ENCODE measurements around the gene TMEM145.

Gene TMEM145

DNA sequence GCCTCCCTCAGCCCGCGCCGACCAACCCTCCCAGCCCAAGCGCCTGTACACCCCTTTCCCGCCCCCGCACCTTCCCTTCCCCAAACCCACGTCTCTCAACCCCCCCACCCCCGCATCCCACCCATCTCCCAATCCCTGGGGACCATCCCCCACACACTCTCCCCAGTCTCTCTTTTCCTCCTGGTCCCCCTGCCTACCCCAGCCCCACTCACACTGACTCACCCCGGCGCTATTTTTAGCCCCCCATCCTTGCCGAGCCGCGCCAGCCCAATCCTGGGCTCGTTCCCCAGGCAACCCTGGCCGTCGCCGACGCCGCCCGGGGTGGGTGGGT lies 32.3 kb upstream of the TMEM145 start:
- H3K4me2 ChIP-seq (ENCODE audit: low read depth, low read length, poor library complexity, severe bottlenecking), result peak overlapping the region; percentile 62
- no peaks in the 10 kb centered on the region for H3K9me3 ChIP-seq (ENCODE audit: insufficient read depth, low read length)
- peak overlapping the region; percentile 91 for H3K9ac ChIP-seq (ENCODE audit: low read length)
- H3F3A ChIP-seq (ENCODE audit: insufficient read depth), result peaks cover 29% of the 10 kb centered on the region
- peak overlapping the region; percentile 89 for H3K27ac ChIP-seq (ENCODE audit: low read depth, low read length)
- no peaks in the 10 kb centered on the region for H4K20me1 ChIP-seq (ENCODE audit: low read depth, low read length)
- H2AFZ ChIP-seq (ENCODE audit: low read depth, low read length, severe bottlenecking), result no peak overlapping the region
- peaks cover 13% of the 10 kb centered on the region; the same call in 1 of the 2 replicates for H3K79me2 ChIP-seq (ENCODE audit: insufficient read depth, low read length)
- H3K4me3 ChIP-seq (ENCODE audit: insufficient read depth, low read length, poor library complexity, severe bottlenecking), result peak overlapping the region; percentile 82
- TF ChIP-seq, protein P1, sequence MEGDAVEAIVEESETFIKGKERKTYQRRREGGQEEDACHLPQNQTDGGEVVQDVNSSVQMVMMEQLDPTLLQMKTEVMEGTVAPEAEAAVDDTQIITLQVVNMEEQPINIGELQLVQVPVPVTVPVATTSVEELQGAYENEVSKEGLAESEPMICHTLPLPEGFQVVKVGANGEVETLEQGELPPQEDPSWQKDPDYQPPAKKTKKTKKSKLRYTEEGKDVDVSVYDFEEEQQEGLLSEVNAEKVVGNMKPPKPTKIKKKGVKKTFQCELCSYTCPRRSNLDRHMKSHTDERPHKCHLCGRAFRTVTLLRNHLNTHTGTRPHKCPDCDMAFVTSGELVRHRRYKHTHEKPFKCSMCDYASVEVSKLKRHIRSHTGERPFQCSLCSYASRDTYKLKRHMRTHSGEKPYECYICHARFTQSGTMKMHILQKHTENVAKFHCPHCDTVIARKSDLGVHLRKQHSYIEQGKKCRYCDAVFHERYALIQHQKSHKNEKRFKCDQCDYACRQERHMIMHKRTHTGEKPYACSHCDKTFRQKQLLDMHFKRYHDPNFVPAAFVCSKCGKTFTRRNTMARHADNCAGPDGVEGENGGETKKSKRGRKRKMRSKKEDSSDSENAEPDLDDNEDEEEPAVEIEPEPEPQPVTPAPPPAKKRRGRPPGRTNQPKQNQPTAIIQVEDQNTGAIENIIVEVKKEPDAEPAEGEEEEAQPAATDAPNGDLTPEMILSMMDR (IDR thresholded peaks at IDR 0.05; ENCODE audit: insufficient read depth, low read length, poor library complexity, severe bottlenecking), result no peak
- TF ChIP-seq EZH2phosphoT487 (conservative IDR thresholded peaks at IDR 0.05; ENCODE audit: low read length), result no peak
- no peaks in the 10 kb centered on the region for H3K27me3 ChIP-seq (ENCODE audit: low read length)
- no peaks in the 10 kb centered on the region for H3K9me2 ChIP-seq (replicated peaks; ENCODE audit: insufficient read depth, low read length)
- no peaks in the 10 kb centered on the region for H3K36me3 ChIP-seq (ENCODE audit: low read length)

DNA sequence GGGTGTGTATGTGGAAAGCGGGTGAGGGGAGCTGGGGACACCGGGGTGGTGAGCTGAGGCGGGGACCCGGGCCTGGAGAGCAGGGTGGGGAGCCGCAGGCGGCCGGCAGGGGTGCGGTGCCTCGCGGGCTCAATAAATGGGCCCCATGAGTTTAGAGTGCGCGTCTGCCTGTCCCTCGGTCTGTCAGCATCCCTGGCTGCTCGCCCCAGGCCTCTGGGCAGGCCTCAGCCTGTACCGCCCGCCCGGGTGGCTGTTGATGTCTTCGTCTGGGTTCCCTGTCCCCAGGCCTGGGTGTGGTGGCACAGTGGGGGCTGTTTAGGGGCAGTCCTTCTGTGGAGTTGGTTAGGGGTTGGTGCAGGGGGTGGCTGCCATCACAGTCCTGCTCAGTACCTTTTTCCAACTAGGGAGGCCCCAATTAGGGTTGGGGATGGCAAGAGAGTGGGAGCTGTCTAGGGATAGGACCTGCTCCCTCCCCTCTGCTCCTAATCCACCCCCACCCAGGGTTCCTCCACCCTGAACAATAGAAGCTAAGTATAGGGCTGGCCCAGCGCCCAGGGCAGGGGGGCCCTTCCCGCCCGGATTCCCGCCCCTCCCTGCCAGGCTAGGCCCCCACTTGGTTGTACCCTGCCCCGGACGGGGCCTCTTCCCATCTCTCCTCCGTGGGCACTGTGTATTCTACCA lies 31.8 kb upstream of the TMEM145 start:
- Histone ChIP-seq H3K27me3 (ENCODE audit: low read length) (no peaks in the 10 kb centered on the region), H3K4me3 (ENCODE audit: insufficient read depth, low read length, poor library complexity, severe bottlenecking) (peak overlapping the region; percentile 48), H3K9me3 (ENCODE audit: insufficient read depth, low read length) (no peaks in the 10 kb centered on the region), H3K79me2 (ENCODE audit: insufficient read depth, low read length) (peaks cover 15% of the 10 kb centered on the region; the same call in 1 of the 2 replicates), H3K36me3 (ENCODE audit: low read length) (no peaks in the 10 kb centered on the region), H3F3A (ENCODE audit: insufficient read depth) (peaks cover 24% of the 10 kb centered on the region), H3K4me2 (ENCODE audit: low read depth, low read length, poor library complexity, severe bottlenecking) (peak overlapping the region; percentile 62), H2AFZ (ENCODE audit: low read depth, low read length, severe bottlenecking) (no peak overlapping the region), H3K27ac (ENCODE audit: low read depth, low read length) (peak overlapping the region; percentile 89), H4K20me1 (ENCODE audit: low read depth, low read length) (no peaks in the 10 kb centered on the region), H3K9me2 (replicated peaks; ENCODE audit: insufficient read depth, low read length) (no peaks in the 10 kb centered on the region), H3K9ac (ENCODE audit: low read length) (peak overlapping the region; percentile 91)
- TF ChIP-seq, protein P1 (IDR thresholded peaks at IDR 0.05; ENCODE audit: insufficient read depth, low read length, poor library complexity, severe bottlenecking), result no peak
- no peak for TF ChIP-seq EZH2phosphoT487 (conservative IDR thresholded peaks at IDR 0.05; ENCODE audit: low read length)

DNA sequence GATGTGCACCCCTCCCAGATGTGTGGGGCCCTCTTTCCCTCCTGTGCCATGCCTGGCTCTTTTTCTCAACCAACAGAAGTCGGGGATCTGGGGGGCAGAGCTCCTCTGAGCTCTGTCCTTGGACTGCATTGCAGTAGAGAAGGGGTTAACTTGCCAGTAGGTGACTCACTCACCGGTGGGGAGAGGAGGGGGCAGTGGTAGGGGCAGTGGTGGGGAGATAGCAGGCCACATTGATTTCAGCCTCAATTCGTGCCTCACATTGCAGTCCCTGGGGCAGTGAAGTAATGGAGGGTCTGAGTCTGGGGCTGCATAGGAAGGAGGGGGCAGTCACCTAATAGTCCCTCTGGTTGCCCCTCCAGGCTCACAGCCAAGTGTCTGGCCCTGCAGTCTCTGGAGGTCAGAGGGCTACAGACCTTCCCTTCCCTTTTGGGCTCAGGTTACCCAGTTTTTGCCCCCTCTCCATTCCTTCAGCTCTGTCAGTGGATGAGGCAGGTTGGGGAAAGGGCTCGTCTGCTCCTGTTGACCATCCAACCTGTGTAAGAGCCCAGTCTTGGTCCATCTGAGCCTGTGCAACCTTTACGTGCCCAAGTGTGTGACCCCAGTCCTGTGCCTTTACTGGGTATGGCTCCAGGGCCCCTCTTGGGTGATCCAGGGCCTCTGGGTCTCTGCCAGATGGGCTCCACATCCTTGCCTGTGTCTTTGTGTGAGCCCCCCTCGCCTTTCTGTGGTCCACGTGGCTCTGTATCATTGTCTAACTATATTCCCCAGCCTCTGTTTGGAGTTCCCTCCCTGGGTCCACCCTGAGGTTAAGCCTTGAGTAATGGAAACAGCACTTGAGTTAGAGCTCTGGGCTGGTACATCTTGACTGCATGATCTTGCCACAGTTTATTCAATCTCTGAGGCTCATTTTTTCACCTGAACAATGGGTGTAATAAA lies 31.0 kb upstream of the TMEM145 start:
- Histone ChIP-seq H3K27ac (ENCODE audit: low read depth, low read length) (peak overlapping the region; percentile 89), H3K4me2 (ENCODE audit: low read depth, low read length, poor library complexity, severe bottlenecking) (peak overlapping the region; percentile 62), H3K9ac (ENCODE audit: low read length) (peak overlapping the region; percentile 91), H3F3A (ENCODE audit: insufficient read depth) (peaks cover 24% of the 10 kb centered on the region), H2AFZ (ENCODE audit: low read depth, low read length, severe bottlenecking) (no peak overlapping the region), H3K36me3 (ENCODE audit: low read length) (no peaks in the 10 kb centered on the region), H3K9me2 (replicated peaks; ENCODE audit: insufficient read depth, low read length) (no peaks in the 10 kb centered on the region), H3K4me3 (ENCODE audit: insufficient read depth, low read length, poor library complexity, severe bottlenecking) (peak overlapping the region; percentile 48), H3K27me3 (ENCODE audit: low read length) (no peaks in the 10 kb centered on the region), H4K20me1 (ENCODE audit: low read depth, low read length) (no peaks in the 10 kb centered on the region), H3K9me3 (ENCODE audit: insufficient read depth, low read length) (no peaks in the 10 kb centered on the region), H3K79me2 (ENCODE audit: insufficient read depth, low read length) (peaks cover 15% of the 10 kb centered on the region; the same call in 1 of the 2 replicates)
- no peak for TF ChIP-seq EZH2phosphoT487 (conservative IDR thresholded peaks at IDR 0.05; ENCODE audit: low read length)
- TF ChIP-seq, protein P1 (IDR thresholded peaks at IDR 0.05; ENCODE audit: insufficient read depth, low read length, poor library complexity, severe bottlenecking), result no peak

Measured in SU-DHL-6 (cell line).